Activated naive CD4-positive, alpha-beta T cell treated with anti-CD3 and anti-CD28 coated beads, Interleukin-2, amount 50 U/mL, for 16 hours (primary cell): ENCODE data around the gene CTSO.
A peak's percentile ranks its signal among the peaks of the same experiment; 100 is the strongest.
"Not testable (repeated sequence)": the region's sequence is repeated elsewhere in the genome, so short reads cannot be mapped to it uniquely, and the experiment has no call there.

Experiments
- DNase-seq: peaks from one replicate; pipeline ENCODE4 v3.0.0-alpha.2; 2020

CTSO gene

DNA sequence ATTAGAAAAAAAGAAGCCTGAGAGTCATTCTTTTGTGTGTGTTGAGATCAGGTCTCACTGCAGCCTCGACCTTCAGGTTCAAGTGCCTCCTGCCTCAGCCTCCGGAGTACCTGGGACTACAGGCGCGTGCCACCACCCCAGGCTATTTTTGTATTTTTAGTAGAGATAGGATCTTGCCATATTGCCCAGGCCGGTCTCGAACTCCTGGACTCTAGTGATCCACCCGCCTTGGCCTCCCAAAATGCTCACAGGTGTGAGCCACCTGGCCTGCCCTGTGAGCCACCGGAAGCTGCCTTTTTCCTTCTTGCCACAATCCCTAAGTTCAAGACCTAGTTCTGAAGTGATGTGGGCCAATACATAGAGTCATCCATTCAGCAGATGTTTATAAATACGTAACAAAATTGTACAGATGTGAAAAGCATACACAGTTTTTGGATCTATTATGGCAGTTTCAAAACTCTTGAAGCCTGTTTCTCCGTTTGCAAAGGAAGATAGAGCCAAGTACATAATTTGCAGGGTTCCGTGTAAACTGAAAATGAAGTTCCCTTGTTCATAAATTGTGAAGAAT, 536 bp upstream of the CTSO start:
- peak; percentile 11 for DNase-seq

DNA sequence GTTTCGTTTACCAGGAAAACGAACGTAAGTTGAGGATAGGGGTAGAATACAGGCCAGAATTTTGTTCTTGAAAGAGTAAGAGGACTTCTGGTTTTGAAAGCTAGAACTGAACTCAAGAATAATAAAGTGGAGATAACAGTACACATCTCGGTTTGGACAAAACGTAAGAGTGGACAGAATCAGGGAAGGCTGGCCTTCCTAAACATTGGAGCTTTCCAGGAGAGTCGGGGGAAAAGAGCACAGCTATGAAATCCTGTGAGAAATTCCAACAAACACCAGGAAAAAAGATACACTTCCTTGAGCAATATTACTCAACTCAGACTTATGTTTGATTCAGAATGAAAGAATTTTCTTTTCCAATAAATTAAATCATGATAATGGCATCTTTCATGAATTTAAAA, 1.2 kb downstream of the CTSO start:
- no peak for DNase-seq

DNA sequence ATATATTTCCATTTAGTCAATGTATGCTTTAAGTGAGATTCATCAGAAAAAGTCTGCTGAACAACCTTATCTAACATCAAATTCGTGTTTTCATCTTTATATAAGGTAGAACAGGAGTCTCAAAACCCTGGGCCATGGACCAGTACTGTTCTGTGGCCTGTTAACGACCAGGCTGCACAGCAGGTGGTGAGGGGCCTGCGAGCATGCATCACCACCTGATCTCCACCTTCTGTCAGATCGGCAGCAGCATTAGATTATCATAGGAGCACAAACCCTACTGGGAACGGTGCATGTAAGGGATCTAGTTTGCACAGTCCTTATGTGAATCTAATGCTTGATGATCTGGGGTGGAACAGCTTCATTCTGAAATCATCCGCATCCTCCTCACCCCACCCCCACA, 3.2 kb downstream of the CTSO start:
- no peak for DNase-seq

DNA sequence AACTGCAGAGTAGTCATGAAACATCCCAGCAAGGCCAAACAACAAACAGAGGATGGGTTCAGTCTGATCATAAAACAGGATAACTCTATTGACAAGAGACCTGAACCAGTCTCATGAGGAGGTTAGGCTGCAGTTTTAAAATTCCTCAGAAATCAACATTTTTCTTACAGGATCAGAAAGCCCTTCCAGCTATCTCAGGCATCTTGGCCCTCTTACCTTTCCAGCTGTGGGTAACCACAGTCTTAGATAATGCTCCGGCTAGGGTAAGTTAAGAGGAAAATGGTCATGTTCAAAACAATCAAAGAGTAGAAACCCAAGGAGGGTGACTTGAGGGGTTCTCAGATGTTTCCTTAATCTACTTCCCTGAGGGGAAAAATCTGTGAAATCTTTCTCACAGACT, 5.1 kb downstream of the CTSO start:
- no peak for DNase-seq

DNA sequence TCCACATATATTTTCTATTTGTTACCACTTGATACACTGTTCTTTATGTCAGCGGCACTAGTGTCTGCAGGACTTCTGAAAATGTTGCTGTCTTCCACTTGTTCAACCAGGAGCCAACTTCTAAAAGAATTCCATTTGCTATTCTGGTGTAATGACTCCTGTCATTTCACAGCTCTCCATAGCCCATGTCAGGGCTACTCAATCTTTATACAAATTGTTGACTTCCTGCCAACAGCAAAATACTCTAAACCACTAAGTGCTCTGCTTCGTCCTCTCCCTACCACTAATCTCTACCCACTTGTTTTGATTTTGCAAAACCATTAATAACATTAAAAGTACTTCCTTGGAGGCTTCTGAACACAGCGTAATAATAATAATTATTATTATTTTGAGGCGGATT, 7.2 kb downstream of the CTSO start:
- no peak for DNase-seq

DNA sequence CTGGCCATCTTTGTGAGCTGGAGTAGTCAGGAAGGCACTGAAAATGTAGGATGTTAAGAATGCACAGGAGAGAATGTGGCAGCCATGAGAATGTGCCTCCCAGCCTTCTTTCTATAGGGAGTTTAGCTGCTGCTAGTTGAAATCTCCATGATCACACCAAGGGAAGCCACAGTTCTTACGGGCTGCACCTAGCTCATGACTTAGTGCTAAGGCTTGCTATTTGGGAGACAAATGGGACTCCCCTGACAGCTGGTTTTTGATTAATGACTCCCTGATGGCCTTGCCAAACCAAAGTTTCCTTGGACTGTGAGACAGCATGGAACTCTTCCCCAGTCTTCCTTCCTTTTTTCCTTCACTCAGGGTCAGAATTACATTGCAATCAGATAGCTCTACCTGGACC, 9.2 kb downstream of the CTSO start:
- no peak for DNase-seq

DNA sequence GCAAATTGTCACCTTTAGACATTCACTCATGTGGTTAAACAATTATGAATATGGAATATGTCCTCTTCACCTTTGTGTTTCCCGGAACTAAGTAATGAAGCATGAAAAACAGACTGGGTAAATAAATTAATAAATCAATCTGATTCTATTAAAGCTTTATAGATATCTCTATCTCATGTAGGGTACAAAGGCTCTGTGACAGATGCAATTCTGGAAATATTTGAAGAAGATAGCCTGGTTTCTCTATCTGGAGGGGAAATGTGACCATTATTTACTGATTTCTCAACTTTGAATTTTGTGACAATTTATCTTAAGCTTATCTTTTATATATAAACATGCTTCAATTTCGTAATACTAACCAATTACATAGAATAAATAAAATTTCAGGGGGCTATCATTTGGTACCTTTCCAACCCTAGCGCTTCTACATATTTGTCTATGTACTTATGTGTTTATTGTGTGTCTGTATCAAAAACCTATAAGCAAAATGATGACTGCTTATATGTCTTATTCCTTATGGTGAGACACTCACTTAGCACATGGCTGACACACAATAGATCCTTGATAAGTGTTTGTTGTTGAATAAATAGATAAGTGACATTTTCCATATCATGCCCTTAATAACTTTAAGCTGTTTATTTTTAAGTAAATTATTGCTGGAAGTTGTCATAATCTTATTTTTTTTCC, 9.9 kb downstream of the CTSO start:
- DNase-seq: no peak

DNA sequence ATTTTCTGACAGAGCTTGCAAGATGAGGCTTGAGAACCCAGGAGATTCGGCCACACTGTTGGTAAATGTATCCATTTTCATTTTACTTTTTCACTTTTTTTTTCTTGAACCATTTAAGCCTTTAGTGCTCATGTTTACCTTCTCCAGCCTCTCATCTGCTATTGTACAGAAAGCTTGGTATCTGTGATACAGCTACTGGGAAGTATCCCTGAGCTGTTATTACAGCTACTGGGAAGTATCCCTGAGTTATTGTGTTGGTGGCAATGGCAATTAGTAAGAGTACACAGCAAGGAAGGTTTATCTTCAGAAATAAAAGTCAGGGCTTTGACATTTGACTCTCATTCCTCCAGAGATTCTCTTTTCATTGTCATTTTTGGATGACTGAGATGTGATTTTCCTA, 11.8 kb downstream of the CTSO start:
- no peak for DNase-seq

DNA sequence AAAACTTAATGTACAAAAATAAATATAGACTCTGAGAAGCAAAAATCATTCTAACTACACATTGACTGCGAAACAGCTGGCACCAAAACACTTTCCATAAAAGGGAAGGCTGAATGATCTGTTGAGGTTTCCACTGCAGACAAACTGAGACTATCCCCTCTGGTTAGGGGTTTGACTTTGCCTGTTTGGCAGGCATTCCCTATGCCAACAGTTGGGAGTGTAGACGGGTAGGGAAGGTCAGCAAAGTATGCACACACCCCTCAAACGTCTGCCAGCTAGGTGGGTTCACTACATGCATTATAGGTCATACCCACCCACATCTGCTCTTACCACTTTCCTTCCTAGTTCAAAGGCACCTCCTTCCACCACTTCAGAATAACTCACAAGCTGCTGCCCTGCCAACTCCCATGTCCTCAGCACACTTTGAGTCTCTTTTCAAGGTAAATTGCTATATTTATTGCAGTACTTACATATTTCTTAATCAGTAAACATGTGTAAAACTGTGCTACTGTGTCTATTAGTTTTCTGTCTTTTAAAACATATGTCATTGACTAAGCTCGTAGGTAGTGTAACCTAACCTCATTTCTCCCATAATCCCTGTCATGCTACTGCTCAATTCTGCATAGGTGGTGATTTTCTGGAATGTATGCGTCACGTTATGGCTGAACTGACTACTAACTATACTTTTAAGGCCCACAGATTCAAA, 12.4 kb downstream of the CTSO start:
- DNase-seq: no peak

DNA sequence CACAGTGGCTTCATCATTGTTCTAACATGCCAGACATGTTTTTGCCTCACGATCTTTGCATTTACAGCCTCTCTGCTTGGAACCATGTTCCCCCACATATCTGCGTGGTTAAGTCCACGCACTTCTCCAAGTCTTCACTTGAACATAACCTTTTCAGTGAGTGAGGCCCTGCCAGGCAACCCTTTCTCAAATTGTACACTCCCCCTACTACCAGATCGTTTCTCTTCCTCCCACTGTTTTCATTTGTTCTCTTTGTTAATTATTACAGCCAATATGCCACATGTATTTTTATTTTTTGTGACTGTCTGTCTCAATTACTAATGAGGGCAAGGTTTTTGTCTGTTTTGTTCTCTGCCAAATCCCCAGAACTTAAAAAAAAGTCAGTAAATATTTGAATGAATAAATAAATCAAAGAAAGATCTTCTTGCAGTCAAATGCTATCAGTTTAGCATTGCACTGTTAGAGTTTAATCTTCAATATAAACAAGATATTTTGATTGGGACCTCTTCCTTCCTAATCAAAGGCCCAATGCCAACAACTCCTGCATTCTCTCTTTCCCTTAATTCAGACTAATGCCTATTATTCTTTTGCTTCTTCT, 18.2 kb downstream of the CTSO start:
- no peak for DNase-seq

DNA sequence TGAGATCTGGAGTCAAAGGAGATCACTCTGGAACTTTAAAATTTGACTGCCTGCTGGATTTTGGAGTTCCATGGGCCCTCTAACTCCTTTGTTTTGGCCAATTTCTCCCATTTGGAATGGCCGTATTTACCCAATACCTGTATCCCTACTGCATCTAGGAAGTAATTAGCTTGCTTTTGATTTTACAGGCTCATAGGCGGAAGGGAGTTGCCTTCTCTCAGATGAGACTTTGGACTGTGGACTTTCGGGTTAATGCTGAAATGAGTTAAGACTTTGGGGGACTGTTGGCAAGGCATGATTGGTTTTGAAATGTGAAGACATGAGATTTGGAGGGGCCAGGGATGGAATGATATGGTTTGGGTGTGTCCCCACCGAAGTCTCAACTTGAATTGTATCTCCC, 19.0 kb downstream of the CTSO start:
- DNase-seq: not testable (repeated sequence)

DNA sequence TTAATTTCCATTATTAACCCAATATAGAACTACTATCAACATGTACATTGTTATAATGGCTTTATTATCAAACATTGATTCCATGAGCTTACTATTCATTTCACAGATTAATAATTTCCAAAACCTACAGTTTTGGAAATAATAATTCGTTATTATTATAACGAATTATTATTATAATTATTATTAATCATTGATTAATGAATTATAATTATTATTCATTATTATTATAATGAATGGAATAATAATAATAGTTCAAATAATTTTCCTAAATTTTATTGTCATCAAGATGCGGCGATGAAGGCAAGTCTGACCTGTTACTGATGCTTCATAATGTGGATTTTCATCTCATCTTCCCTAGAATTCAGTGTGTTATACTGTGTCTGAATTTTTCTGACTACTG, 22.0 kb downstream of the CTSO start:
- DNase-seq: no peak

DNA sequence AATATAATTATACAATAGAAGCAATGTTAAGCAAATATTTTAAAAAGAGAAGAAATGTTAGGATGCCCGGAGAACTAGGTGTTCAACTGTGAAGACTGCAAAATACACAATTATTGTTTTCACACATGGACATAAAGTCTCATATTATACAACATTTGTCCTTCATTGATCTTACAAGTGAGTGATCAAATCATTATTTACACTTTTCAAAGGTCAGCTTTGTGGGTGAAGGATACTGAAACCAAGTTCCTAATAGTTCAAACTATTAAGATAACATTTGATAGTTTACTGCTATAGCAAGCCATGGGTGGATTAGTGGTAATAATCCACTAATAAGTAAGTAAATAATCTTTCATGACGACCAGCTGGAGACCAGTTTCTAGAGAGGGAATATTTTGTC, 23.3 kb downstream of the CTSO start:
- no peak for DNase-seq

DNA sequence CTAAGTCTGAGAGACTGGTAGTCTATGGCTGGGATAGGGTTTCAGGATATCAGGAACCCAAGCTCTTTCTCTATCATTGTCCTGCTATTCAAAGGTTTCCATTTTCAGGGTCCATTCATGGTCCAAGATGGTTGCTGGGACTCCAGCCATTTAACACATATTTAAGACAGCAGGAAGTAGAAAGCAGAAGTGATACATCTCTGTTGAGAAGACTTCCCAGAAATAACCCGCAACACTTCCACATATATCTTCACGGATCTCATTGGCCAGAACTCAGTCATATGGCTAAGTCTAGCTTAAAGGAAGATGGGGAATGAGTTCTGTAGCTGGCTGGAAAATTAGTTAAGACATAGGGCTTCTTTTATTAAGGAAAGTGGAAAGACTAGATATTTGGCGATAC, 23.8 kb downstream of the CTSO start:
- DNase-seq: no peak

DNA sequence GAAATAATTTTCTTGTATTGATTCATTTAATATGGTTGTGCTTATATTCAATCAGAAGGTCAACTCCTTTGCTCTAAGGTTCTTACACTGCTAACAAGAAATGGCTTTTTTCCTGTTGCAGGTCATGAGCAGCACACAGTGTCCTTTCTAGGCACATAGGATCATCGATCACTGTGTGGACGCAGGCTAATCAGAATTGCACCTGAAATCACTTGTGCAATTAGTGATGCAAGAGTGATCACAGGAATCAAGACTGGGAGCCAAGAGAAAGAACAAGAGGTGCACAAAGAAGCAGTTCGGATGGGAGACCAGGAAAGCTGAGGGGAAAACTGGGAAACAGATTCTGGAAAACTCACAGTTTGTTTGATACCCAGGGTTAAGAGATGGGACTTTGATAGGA, 29.0 kb downstream of the CTSO start:
- no peak for DNase-seq

DNA sequence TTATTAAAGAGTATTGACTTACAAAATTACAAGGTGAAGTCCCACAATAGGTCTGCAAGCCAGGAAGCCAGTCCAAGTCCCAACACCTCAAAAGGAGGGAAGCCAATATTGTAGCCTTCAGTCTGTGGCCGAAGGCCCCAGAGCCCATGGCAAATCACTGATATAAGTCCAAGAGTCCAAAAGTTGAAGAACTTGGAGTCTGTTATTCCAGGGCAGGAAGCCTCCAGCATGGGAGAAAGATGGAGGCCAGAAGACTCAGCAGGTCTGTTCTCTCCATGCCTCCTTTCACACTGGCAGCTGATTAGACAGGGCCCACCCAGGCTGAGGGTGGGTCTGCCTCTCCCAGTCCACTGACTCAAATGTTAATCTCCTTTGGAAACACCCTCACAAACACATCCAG, 32.1 kb downstream of the CTSO start:
- DNase-seq: no peak

DNA sequence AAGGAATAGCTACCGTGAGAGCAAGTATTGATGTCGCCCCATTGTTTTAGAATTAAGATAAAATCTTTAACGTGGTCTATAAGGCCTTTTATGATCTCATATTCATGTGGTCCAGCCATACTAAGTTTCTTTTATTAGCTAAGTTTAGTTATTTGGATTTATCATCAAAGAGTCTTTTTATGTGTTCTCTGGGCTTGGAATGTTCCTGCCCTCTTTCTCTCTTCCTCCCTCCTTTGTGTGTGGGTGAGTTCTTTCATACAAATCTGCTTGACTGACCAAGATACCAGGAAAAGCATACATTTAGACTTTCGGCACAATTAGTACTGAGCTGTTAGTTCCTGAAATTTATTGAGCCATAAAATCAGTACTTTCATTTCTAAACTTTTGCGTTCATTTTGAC, 38.9 kb downstream of the CTSO start:
- no peak for DNase-seq

DNA sequence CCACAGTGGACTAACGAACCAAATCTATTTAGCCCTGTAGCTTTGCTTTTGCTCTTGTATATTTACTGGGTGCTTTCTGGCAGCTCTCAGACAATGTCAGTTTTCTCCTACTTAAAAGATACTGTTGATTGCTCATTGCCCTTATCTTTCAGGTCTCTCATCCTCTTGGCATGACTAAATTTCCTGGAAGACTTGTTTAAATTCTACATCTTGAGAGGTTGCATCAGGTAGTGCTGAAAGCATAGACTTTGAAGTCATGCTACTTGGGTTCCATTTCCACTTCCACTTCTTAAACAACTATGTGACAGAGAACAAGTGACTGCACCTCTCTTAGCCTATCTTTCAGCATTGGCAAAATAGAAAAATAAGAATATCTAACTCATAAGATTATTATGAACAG, 41.8 kb downstream of the CTSO start:
- DNase-seq: no peak

DNA sequence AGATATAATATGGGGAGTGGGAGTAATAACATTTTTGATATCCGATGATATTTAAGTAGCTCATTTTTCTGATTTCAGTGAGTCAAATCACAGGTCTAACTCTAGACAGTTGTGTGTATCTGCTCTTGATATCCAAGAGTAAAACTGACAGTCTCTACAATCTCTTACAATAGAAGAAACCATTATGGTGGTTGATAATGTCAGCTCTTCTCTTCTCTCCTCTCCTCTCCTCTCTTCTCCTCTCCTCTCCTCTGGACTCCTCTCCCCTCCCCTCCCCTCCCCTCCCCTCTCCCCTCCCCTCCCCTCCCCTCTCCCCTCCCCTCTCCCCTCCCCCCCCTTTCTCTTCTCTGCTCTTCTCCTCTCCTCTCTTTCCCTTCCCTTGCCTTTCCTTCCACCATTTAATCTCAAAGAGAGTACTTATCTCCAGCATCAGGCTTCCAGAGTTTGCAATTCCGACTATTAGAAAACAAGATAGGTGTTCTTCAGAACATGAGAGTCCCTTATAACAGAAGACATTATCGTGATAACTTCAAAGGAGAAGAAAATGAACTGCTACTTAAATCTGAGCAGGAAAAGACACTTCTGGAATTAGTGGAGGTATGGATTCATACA, 43.9 kb downstream of the CTSO start:
- no peak for DNase-seq

DNA sequence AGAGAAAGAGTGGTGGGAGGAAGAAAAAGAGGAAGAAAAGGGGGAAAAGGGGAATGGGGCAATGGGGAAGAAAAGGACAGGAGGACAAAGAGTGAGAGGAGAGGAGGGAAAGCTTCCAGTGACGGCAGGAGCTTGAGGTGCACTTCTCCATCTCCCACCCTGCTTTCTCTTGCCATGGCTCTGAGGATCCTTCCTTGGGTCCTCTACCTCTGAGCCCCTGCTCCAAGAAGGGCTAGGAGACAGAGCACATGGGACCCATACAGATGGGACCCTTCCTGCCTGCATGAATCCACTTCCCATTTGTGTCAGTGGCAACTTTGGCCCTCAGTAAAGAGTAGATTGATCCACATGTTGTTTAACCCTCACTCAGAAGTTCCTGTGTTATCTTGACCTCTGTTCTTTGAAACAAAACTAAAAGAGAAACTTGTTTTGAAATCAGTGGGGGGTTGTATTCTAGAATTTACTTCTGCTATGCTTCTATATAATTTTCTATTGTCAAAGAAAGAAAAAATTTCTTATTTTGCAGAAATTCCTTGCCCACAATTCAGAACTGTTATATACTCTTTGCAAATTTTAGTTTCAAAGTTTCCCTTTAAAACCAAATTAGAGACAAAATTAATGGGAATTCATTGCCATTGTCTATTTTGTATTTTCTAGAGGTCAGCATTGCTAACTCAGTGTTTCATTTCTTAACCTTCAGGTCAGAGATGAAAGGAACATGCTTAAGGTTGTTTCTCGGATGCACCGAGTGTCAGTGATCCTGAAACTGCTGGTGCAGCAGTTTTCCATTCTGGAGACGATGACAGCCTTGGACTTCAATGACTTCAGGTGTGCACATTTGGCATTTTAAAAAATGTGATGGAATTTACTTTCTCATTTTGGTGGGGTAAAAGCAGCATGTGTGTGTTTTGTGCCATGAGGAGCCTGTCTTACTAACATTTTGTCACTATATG, 45.2 kb downstream of the CTSO start:
- no peak for DNase-seq

DNA sequence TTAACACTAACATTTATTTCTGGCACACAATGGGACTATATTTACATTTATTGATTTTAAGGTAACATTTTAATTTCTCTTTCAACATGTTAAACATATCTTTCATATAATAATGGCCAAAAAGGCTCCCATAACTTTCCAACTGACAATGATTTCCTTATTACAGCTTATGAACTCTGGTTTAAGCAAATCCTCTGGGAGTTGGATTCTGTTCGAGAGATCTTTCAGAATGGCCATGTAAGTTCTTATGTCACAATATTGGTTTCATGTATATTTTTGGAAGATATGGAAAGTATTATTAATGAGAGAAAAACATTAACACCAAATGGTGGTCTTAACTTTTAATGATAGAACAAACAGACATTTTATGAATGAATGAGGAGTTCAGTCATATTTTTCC, 46.1 kb downstream of the CTSO start:
- no peak for DNase-seq

DNA sequence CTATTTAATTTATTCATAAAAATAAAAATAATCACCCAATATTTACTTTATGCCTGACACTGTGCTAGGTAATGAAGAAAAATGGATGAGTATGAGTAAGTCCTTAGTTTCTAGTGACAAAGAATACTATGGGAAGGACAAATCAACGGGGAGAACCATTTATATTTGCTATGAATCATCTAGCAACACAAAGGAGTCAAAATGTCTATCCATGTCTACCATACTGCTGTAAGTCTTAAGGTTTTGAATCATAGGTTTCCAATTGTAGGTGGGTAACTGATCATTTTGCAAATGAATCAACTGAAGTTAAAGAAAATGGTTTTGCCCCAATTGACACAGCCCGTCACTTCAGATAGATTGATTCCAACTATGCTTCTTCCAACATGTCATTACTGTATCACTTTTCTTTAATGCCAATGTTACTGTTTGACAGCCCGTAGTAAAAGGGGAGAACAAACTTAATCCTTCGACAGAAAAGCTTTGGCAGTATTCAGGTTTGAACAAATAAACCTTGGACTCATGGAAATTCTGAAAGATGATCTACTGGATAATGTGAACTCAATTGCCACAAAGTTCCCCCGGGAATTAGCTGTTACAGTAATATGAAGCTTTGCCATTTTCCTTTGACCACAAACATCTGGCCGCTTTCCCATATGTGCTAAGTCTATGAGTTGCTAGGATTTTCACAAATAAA, 47.0 kb downstream of the CTSO start:
- DNase-seq: no peak
